SU-DHL-6 (cell line): ENCODE results near the gene RXRG.

Source experiments
- EZH2phosphoT487 ChIP-seq: fragments of 200-600 bp; sonication (generic), shearing (Covaris generic); conservative IDR thresholded peaks from 2 replicates; pipeline ENCODE4 v1.6.1; 2018; ENCODE audit warnings: mild to moderate bottlenecking, antibody characterized with exemption, low read length, moderate library complexity, mixed read lengths
- TF ChIP-seq, protein P1 (sequence below): fragments of 200-600 bp; sonication (generic); IDR thresholded peaks from one replicate; pipeline ENCODE4 v1.5.1; 2017; ENCODE audit warnings: antibody characterized with exemption, mild to moderate bottlenecking, low read length, moderate library complexity; ENCODE audit not compliant: insufficient read depth, poor library complexity, severe bottlenecking

DNA sequence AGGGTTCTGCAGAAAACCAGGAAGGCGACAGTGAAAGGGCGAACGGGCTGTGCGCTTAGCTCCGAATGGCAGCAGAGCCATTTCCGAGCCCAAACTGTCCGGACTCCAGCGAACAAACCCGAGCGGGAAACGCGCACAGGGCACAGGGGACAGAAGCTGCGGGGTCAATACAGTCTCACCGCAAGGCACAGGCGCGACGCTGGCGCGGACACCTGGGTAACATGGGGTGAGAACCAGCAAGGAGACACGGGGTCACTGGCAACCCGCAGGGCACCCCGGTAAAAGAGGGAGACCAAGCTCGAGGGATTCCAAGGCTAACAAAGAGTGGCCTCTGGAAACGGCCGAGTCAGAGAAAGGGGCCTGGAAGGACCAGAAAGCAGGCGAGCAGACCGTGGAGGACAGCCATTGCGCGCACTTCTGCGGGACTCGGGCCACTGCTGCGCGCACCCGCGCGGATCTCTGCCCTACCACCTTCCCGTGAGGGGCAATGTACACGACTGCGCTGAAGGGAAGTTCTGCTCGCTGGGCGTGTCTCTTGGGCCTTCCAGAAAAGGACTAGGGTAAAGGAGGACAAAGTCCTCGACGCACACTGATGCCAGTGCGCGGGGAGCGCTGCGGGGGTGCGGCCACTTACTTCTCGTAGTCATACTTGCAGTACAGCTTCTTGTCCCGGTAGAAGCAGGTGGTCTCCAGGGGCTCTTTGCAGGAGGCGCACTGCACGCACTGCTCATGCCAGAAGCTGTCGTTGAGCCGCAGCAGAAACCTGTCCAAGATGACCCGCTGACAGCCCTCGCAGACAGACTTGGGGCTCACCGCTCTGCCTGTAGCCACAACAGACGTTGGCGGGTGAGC, 92.3 kb downstream of the RXRG start:
- TF ChIP-seq, protein P1, sequence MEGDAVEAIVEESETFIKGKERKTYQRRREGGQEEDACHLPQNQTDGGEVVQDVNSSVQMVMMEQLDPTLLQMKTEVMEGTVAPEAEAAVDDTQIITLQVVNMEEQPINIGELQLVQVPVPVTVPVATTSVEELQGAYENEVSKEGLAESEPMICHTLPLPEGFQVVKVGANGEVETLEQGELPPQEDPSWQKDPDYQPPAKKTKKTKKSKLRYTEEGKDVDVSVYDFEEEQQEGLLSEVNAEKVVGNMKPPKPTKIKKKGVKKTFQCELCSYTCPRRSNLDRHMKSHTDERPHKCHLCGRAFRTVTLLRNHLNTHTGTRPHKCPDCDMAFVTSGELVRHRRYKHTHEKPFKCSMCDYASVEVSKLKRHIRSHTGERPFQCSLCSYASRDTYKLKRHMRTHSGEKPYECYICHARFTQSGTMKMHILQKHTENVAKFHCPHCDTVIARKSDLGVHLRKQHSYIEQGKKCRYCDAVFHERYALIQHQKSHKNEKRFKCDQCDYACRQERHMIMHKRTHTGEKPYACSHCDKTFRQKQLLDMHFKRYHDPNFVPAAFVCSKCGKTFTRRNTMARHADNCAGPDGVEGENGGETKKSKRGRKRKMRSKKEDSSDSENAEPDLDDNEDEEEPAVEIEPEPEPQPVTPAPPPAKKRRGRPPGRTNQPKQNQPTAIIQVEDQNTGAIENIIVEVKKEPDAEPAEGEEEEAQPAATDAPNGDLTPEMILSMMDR = no peak
- no peak for TF ChIP-seq EZH2phosphoT487
